ENCODE results near the gene RCVRN. TPM values are rescaled to one million over a fixed set of nuclear protein-coding genes. Genes with fewer than 3 reads are reported as not detected.

Gene RCVRN
- total RNA-seq, 1 donor from 2014 or later, result not detected

DNA sequence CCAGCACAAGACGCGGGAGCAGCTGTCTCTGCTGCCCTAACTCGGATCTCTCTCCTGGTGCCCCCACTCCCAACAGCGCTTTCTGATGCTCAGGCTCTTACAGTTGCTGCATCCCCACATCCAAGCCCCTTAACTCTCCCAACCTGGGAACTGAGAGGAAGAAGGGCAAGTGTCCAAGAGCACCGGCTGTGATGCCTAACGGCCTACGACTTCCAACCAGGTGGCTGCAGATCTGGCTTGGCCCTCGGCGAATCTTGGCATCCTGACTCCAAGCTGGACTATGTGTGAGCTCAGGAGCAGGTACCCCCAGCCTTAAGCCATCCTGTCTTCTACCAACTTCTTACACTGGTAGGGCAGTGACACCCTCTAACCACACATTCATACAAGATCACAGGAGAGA, 38.3 kb upstream of the RCVRN start:
- H3K36me3 Mint-ChIP-seq (ENCODE audit: low read depth, unreplicated experiment), result no peaks in the 10 kb centered on the region
- no peaks in the 10 kb centered on the region for H3K9me3 Mint-ChIP-seq (ENCODE audit: unreplicated experiment)
- TF ChIP-seq, protein P1, sequence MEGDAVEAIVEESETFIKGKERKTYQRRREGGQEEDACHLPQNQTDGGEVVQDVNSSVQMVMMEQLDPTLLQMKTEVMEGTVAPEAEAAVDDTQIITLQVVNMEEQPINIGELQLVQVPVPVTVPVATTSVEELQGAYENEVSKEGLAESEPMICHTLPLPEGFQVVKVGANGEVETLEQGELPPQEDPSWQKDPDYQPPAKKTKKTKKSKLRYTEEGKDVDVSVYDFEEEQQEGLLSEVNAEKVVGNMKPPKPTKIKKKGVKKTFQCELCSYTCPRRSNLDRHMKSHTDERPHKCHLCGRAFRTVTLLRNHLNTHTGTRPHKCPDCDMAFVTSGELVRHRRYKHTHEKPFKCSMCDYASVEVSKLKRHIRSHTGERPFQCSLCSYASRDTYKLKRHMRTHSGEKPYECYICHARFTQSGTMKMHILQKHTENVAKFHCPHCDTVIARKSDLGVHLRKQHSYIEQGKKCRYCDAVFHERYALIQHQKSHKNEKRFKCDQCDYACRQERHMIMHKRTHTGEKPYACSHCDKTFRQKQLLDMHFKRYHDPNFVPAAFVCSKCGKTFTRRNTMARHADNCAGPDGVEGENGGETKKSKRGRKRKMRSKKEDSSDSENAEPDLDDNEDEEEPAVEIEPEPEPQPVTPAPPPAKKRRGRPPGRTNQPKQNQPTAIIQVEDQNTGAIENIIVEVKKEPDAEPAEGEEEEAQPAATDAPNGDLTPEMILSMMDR (IDR thresholded peaks at IDR 0.05; ENCODE audit: unreplicated experiment), result no peak
- no peak overlapping the region for H3K27ac Mint-ChIP-seq (ENCODE audit: unreplicated experiment)
- H3K27me3 Mint-ChIP-seq (ENCODE audit: unreplicated experiment), result peaks cover 4% of the 10 kb centered on the region
- no peak for DNase-seq (ENCODE audit: low spot score)
- H3K4me3 Mint-ChIP-seq (ENCODE audit: unreplicated experiment), result no peak overlapping the region
- H3K4me1 Mint-ChIP-seq (ENCODE audit: unreplicated experiment), result no peaks in the 10 kb centered on the region

DNA sequence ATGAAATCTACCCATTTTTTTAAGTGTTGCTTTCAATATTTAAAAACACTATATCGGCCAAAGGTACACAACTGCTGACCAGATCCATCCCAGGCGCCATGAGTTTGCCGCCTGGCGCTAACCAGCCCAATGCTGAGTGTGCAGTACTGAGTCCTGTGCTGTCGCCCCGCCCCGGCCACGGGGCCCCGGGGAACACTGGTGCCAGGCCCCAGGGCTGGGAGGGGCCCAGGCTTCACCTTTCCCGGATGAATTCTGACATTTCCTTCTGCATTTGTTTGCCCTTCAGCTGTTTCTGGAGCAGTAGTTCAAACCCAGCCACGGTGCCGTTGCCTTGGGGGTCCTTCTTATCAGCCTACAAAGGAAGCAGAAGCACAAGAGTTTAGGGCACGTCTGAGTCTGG, 37.8 kb upstream of the RCVRN start:
- Mint-ChIP-seq H3K4me3 (ENCODE audit: unreplicated experiment) (no peak overlapping the region), H3K36me3 (ENCODE audit: low read depth, unreplicated experiment) (no peaks in the 10 kb centered on the region), H3K27ac (ENCODE audit: unreplicated experiment) (no peak overlapping the region), H3K4me1 (ENCODE audit: unreplicated experiment) (no peaks in the 10 kb centered on the region), H3K27me3 (ENCODE audit: unreplicated experiment) (peaks cover 4% of the 10 kb centered on the region), H3K9me3 (ENCODE audit: unreplicated experiment) (no peaks in the 10 kb centered on the region)
- DNase-seq (ENCODE audit: low spot score), result no peak
- TF ChIP-seq, protein P1 (IDR thresholded peaks at IDR 0.05; ENCODE audit: unreplicated experiment), result no peak

DNA sequence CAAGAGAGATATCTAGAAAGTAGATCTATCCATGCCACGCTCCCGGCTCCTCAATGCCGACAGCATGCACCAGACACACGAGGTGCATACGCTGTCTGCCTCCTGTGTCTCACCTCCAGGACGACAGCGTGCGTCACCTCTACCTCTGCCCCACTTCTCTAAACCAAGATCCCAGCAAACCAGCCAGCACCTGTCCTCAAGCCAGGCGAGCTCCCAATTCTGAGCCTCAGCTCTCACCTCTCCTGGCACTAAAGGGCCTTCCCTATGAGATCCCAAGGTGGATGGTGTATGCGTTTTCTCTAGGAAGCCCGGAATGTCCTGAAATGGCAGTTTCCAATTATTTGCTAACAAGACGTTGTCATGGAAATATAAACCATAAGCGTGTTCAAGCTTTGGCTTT, 36.2 kb upstream of the RCVRN start:
- Mint-ChIP-seq H3K4me3 (ENCODE audit: unreplicated experiment) (no peak overlapping the region), H3K27me3 (ENCODE audit: unreplicated experiment) (peaks cover 4% of the 10 kb centered on the region), H3K36me3 (ENCODE audit: low read depth, unreplicated experiment) (no peaks in the 10 kb centered on the region), H3K27ac (ENCODE audit: unreplicated experiment) (no peak overlapping the region), H3K9me3 (ENCODE audit: unreplicated experiment) (no peaks in the 10 kb centered on the region), H3K4me1 (ENCODE audit: unreplicated experiment) (no peaks in the 10 kb centered on the region)
- TF ChIP-seq, protein P1 (IDR thresholded peaks at IDR 0.05; ENCODE audit: unreplicated experiment), result no peak
- no peak for DNase-seq (ENCODE audit: low spot score)

GRCh38 chr17:9940841-9941240, 35.8 kb upstream of the RCVRN start:
- TF ChIP-seq, protein P1 (IDR thresholded peaks at IDR 0.05; ENCODE audit: unreplicated experiment), result no peak
- no peak for DNase-seq (ENCODE audit: low spot score)
- peaks cover 4% of the 10 kb centered on the region for H3K27me3 Mint-ChIP-seq (ENCODE audit: unreplicated experiment)

GRCh38 chr17:9938764-9939163, 33.7 kb upstream of the RCVRN start:
- Mint-ChIP-seq H3K9me3 (ENCODE audit: unreplicated experiment) (no peaks in the 10 kb centered on the region), H3K36me3 (ENCODE audit: low read depth, unreplicated experiment) (no peaks in the 10 kb centered on the region), H3K4me1 (ENCODE audit: unreplicated experiment) (no peaks in the 10 kb centered on the region), H3K27me3 (ENCODE audit: unreplicated experiment) (peaks cover 5% of the 10 kb centered on the region), H3K27ac (ENCODE audit: unreplicated experiment) (no peak overlapping the region), H3K4me3 (ENCODE audit: unreplicated experiment) (no peak overlapping the region)
- TF ChIP-seq, protein P1 (IDR thresholded peaks at IDR 0.05; ENCODE audit: unreplicated experiment), result no peak
- no peak for DNase-seq (ENCODE audit: low spot score)

More at GRCh38 chr17:9940841-9941240, 35.8 kb upstream of the RCVRN start:
- Mint-ChIP-seq H3K9me3 (ENCODE audit: unreplicated experiment) (no peaks in the 10 kb centered on the region), H3K36me3 (ENCODE audit: low read depth, unreplicated experiment) (no peaks in the 10 kb centered on the region), H3K27ac (ENCODE audit: unreplicated experiment) (no peak overlapping the region), H3K4me3 (ENCODE audit: unreplicated experiment) (no peak overlapping the region), H3K4me1 (ENCODE audit: unreplicated experiment) (no peaks in the 10 kb centered on the region)
